GM23248 (cell line): Measurements from ENCODE around the gene GPR33.

Experiments used
- EZH2 ChIP-seq: fragments of 200-600 bp; sonication (generic); IDR thresholded peaks from 2 replicates; pipeline ENCODE4 v1.6.1; 2018; ENCODE audit warnings: antibody characterized with exemption, mild to moderate bottlenecking; ENCODE audit not compliant: insufficient read depth, poor library complexity, severe bottlenecking
- EZH2phosphoT487 ChIP-seq: fragments of 200-600 bp; sonication (generic); IDR thresholded peaks from 2 replicates; pipeline ENCODE4 v1.6.1; 2018; ENCODE audit warnings: antibody characterized with exemption, moderate library complexity, mild to moderate bottlenecking, low read depth; ENCODE audit not compliant: insufficient read depth

- TF ChIP-seq EZH2 = no peak
- TF ChIP-seq EZH2phosphoT487 = no peak
Observed at GRCh38 chr14:31457665-31458659, 29.9 kb downstream of the GPR33 start.
